Embryonic facial prominence (tissue), 1 donor: ENCODE results near the gene OR6C2.
"Not testable (repeated sequence)": the region's sequence is repeated elsewhere in the genome, so short reads cannot be mapped to it uniquely, and the experiment has no call there.

Source experiments
- DNase-seq: peaks from one replicate; pipeline ENCODE4 v3.0.0-alpha.2; 2016; ENCODE audit errors: extremely low spot score

Gene OR6C2

DNA sequence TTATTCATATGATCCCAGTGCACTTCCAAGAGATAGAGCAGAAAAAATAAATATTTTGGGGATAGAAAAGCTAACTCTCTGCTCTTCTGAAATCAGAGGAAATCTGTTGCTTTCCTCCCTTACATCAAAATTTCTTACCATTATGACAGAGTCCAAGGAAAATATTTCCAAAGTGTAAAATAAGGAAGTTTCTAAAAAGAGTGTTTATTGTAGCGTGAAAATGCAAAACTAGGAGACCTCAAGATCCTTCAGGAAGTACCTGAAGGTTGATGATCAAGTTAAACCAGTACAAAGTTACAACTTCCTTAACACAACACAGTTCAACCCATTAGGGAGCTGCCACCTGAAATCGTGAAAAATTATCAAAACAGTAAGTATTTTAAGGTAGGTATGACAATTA is at the start of gene OR6C2:
TSS of gene OR6C2 (plus strand) at position 301 of the 400 bp plus-strand sequence. CDS start 8,138 bp downstream, outside the sequence.
- no peak for DNase-seq

DNA sequence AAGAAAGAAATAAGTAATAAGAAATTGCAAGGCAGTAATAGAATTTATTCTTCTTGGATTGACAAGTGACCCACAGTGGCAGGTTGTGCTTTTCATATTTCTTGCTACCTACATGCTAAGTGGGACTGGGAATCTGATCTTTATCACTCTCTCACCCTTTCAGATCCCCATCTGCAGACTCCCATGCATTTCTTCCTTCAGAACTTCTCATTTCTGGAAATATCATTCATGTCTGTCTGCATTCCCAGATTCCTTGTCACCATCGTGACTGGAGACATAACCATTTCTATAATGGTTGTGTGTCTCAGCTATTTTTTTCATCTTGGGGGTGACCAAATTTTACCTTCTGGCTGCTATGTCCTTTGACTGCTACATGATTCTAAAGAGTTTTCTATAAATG is 47.5 kb upstream of the OR6C2 start:
- no peak for DNase-seq

DNA sequence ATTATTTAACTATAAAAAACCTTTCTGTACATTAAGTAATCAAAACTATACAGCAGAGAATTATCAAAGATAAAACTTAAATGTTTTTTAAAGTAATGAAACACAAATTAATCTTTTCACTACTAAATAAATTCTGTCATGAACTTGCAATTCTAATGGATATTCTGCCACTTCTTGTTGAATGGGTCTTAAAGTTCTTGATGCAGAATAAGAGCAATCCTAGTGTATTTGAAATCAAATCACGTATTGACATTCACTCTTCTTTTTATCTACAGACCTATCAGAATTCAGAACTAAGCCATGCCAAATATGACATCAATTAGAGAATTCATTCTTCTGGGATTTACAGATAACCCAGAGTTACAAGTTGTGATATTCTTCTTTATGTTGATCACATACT is 43.6 kb upstream of the OR6C2 start, which contains the start of gene OR6C65:
TSS of gene OR6C65 (plus strand) at position 301 of the 400 bp plus-strand sequence. CDS start at position 301, 0 bp downstream.
- DNase-seq, result no peak

DNA sequence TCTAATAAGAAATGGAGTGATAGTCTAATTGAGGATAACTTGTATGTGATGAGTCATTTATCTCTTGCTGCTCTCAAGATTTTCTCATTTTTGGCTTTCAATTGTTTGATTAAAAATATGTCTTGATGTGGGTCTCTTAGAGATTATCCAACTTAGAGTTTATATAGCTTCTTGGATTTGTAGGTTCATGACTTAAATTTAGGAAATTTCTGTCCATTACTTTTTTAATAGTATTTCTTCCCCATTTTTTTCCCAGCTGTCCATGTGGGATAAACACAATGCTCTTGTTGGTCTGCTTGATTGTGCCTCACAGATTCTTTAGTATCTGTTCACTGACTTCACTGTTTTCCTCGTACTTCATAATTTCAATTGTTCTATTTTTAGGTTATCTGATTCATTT is 36.0 kb upstream of the OR6C2 start:
- no peak for DNase-seq

DNA sequence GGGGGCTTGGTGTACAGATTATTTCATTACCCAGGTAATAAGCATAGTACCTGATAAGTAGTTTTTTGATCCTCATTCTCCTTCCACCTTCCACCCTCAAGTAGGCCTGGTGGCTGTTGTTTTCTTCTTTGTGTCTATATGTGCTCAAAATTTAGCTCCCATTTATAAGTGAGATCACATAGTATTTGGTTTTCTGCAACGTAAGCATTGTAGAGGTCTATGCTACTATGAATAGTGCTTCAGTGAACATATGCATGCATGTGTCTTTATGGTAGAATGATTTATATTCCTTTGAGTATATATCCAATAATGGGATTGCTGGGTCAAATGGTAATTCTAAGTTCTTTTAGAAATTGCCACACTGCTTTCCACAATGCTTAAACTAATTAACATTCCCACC is 34.7 kb upstream of the OR6C2 start:
- DNase-seq, result not testable (repeated sequence)

DNA sequence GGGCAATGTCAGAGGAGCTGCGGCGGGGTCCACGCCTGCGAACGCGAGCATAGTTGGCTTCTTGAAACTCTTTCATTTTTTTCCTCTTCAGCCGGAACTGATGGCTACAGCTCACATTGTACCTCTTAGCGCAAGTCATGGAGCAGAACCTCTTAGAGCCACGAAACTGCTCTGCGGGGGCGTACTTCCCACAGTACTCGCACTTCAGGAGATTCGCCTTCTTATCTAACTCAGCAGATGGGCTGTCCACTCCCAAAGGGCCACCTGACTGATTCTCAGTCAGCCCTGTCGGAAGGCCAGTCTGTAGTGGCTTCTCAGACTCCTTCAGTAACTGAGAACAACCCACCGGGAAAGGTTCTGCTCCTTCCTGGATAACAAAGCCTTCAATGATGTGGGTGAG is 31.7 kb upstream of the OR6C2 start:
- DNase-seq, result not testable (repeated sequence)

DNA sequence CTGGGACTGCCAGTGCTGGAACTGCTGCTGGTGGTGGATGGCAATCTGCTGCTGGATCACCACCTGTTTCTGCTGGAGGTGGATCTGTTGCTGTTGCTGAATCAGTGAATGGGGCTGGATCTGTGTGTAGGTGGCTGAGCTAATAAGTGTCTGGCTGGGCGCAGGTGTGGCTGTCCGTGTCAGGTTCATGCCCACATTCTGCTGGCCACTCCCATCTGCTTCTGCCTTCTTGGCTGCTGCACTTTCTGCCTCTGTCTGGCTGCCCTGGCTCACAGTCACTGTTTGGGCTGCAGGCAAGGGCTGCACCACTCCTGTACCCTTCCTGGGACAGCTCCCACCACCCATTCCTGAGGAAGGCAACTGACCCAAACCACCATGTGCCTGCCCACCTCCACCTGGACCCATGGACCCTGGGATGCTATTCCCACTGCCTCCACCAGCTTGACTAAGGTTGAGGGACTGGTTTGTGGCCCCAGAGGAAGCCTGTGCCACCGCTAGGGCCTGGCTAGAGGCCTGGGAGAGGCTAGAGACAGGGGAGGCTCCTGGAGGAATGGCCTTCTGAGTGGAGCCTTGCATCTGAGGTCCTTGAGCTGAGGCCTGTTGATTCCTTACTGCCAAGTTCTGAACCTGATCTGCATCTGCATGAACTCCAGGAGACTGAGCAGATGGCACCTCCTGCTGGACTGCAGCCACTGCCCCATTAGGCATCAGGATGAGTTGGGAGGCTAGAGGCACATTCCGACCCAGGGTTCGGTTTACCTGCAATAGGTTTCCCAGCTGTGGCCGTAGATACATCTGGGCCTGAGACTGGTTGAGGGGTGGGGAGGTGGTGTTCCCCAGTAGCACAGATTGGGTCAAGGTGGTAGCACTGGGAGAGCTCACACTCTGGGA is 30.1 kb upstream of the OR6C2 start:
- not testable (repeated sequence) for DNase-seq

DNA sequence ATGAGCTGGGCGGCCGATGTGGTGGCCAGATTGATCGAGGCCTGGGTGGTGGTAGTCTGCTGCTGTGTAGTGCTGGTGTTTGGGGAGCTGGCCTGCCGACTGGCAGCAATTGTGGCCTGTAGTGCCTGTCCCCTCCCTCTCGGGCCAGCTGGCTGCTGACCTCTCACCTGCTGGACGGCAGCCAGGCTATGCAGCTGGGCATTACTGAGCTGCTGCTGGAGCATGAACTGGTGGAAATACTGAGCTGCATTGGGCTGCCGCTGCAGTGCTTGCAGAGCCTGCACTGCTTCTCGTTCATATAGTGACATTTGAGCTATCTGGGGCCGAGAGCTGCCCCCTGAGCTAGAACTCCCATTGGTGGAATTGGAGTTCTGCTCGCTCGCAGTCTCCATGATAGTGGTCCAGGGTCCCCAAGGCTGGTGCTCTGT is 29.5 kb upstream of the OR6C2 start:
- not testable (repeated sequence) for DNase-seq

DNA sequence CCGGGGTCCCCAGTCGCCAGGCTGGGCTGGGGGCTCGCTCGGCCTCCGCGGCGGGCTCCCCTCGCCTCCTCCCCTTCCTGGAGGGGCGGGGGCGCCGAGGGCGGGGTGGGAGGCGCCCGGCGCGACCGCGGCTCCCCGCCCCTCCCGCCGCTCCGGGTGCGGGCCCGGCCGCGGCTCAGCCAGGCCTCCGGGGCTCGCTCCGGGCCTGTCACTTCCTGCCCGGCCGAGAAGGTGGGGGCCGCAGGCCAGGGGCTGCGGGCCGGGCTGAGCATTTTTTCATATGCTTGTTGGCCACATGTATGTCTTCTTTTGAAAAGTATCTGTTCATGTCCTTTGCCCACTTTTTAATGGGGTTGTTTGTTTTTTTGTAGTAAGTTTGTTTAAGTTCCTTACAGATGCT is 29.0 kb upstream of the OR6C2 start:
- DNase-seq, result not testable (repeated sequence)

DNA sequence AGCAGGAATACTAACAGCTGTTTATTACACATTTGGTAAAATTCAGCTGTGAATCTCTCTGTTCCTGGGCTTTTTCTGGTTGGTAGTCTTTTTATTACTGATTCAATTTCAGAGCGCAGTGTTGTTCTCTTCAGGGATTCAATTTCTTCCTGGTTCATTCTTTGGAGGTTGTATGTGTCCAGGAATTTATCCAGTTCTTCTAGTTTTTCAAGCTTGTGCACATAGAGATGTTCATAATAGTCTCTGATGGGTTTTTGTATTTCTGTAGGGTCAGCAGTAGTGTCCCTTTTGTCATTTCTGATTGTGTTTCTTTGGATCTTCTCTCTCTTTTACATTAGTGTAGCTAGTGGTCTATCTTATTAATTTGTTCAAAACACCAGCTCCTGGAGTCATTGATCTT is 26.9 kb upstream of the OR6C2 start:
- DNase-seq, result no peak

DNA sequence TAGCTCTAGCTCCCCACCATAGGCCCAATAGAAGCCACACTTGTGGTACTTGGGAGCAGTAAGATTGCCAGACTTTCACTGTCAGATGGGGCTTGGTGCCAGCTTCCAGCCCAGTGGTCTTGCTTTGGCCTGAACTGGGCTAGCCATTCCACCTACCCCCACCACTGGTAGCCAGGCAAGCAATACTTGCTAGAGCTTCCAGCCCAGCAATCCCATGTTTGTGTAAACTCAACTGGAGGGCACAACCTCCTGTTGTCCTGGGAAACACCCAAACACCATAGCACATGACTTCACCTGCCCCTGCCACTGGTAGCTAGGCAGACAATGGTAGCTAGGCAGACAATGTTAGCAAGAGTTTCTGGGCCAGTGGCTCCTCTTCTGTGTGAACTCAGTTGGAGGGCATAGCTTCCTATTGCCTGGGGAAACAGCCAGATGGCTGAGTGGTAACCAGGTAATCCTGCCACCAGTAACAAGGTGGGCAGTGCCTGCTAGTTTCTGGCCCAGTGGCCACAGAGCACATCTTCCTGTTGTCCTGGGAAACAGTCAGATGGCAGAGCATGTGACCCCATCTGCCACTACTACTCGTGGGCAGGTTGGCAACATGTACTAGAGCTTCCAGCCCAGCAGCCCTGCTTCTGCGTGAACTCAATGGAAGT is 23.4 kb upstream of the OR6C2 start:
- DNase-seq, result no peak

DNA sequence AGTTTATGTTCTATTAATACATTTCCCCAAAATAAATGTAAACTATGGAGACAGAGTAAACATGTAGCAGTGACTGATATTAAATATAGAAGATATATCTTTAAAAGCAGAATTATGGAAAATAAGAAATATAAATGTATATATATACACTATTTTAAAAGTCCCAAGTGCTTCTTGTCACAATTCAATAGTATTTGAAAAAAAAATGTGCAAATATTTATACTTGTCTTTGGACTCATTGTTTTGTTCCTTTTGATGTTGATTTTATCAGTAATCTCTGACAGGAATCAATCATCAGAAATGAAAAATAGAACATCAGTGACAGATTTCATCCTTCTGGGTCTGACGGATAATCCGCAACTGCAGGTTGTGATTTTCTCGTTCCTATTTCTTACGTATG is 17.9 kb upstream of the OR6C2 start, which contains the start of gene OR6C76:
TSS of gene OR6C76 (plus strand) at position 301 of the 400 bp plus-strand sequence. CDS start at position 301, 0 bp downstream.
- DNase-seq, result no peak

DNA sequence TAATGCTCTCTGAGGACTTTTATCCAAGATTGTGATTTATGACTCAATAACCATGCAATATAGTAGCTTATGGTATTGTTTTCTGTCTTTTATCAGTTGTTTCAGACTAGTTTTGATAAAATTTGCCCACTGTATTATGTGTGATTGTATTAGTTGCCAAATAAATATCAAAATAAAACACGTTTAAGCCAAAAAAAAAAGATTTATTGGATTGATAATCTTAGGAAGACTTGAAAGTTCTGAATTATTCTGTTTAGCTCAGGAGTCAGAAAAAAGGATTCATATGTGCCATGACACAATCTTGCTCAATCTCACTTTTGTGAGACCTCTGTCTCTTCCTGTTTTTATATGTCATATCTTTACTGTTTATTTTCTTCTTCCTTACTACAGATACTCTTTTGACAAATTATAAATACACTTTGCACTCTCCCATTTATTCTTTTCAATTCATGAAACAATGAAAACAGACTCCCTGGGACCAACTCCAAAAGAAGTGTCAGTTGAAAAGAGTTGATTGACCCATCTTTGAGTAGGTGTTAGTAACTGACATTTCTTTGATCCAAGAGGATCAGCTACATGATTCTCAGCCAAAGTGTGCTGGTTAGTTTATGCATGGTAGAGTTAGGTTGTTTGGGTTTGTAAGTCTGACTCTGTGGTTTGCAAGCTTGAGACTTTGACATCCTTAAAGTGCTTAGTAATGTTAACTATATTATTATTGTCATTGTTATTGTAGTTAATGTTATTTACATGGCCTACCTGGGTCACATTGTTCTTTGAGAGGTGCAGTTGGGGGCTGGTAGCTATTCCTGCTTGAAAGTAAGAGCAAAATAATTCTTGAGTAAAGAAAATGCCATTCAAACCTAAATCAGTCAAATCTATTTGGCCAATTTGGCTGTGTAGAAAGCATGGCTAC is 15.3 kb upstream of the OR6C2 start:
- DNase-seq, result no peak

DNA sequence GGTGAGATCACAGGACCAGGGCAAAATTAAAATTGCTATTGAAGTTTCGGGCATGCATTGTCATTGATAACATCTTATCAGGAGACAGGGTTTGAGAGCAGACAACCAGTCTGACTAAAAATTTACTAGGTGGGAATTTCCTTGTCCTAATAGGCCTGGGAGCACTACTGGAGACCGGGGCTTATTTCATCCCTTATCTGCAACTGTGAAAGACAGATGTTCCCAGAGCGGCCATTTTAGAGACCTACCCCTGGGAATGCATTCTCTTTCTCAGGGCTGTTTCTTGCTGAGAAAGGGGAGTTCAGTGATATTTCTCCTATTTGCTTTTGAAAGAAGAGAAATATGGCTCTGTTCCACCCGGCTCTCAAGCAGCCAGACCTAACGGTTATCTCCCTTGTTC is 2.6 kb upstream of the OR6C2 start:
- not testable (repeated sequence) for DNase-seq

DNA sequence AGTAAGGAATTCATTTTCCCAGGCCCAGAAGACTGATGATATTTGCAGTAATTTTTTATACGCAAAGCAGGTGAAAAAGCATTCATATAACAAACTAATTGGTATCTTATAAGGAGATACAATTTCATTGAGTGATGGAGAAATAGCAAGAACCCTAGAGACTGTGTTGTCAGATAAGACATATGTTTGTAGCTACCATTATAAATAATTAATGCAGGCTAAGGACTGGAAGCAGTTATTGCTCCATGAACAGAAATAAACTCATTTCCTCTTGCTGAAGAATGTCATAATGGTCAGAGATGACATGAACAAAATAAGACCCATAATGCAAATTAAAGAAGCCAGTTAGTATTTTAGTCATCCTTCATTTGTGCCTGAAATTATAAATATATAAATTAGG is 1.5 kb downstream of the OR6C2 start:
- DNase-seq, result no peak

DNA sequence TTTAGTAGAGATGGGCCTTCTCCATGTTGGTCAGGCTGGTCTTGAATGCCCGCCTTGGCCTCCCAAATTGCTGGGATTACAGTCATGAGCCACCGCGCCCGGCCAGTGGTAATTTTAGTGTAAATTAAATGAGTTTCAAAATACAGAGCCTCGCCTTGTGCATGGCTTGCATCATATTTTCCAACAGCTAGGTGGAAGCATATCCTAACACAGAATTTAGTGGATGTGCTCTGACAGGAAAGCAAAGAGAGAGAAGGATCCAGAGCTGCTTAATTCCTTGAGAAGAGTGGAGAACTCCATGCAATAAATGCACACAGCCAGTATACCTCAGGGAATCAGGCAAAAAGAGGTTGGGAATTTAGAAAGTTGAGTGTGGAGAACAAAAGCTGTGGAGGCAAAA is 2.5 kb downstream of the OR6C2 start:
- no peak for DNase-seq

DNA sequence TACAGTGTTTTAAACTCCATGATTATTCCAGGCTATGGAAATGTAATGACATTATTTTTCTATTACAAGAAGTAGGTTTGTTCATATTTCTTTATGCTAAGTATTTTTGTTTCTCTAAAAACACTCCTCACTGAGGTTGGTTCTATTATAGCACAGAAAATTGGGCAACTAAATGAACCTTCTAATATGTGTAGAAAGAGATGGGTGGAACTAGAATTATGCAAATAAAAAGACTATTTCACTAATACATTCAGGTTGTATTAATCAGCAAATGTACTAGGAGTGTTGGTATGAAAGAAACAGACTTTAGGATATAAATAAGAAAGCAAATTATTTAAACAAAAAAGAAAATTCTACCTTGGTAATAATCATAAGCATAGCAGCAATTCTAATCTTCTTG is 4.9 kb downstream of the OR6C2 start:
- DNase-seq, result no peak

DNA sequence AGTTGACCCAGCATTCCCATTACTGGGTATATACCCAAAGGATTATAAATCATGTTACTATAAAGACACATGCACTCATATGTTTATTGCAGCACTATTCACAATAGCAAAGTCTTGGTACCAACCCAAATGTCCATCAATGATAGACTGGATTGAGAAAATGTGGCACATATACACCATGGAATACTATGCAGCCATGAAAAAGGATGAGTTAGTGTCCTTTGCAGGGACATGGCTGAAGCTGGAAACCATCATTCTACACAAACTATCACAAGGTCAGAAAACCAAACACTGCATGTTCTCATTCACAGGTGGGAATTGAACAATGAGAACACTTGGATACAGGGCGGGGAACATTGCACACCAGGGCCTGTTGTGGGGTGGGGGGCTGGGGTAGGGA is 21.1 kb downstream of the OR6C2 start:
- not testable (repeated sequence) for DNase-seq

DNA sequence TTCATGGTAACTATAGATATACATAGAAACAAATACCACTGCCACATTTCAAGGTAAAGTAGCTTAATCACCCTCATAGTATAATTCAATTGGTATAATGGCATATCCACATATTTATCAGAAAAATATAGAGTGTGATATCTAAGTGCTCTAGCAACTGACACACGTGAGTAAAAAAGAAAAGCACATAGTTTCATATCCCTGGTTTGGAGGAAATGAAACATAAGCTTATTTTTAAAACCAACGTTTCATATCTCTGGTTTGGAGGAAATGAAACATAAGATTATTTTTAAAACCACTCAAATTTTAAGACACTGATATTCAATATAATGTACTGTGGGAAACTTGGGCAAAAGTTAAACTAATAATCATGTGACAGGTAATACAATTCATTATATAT is 24.0 kb downstream of the OR6C2 start:
- DNase-seq, result no peak

DNA sequence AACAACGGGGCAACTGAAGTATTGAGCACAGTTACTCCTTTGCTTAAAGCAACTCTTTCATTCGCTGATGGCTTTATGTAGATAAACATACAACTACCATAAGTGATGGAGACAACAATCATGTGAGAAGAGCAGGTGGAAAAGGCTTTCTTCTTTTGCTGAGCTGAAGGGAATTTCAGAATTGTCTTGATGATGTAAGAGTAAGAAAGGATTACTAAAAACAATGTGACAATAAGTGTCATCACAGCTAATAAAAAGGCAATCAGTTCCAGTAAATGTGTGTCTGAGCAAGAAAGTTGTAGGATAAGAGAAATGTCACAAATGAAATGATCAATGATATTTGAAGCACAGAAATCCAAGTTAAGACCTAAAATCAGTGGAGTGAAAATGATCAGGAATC is 25.4 kb downstream of the OR6C2 start:
- no peak for DNase-seq

DNA sequence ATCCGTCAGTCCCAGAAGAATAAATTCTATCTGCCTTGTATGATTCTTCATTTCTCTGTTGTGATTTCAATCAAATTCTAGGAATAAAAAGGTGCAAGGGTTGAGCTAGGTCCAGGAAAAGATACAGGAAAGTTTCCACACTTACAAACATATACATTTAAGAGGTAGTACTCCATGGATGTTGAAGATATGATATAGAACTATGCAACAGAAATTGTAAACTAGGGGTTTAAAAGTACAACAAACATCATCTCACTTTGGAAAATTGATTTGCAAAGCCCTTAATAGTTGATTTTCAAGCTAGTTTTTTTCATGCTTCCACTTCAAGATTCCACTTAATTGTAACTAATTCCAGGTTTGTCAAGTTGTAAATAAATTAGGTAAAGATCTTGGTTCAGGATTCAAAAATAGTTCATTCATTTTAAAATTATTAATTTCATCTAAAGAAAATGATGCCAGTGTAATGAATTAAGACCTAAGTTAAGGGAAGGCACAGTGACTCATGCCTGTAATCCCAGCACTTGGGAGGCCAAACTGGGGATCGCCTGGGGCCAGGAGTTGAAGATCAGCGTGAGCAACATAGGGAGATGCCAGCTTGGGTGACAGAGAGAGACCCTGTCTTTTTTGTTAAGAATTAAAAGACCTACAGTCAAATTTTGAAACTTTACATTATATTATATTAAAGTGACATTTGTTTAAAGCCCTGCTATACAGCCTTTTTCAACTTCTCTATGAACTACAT is 26.4 kb downstream of the OR6C2 start, which contains the start of gene OR6C70:
TSS of gene OR6C70 (minus strand) at position 51 of the 742 bp plus-strand sequence. CDS start at position 51, 0 bp downstream.
- DNase-seq, result no peak
